HG03342 (cell line): ENCODE data around the gene THUMPD3.
A peak's percentile ranks its signal among the peaks of the same experiment; 100 is the strongest.

Source experiments
- ATAC-seq: cut with Tn5 transposase; IDR thresholded peaks from one replicate; pipeline ENCODE4 v1.9.1; 2021; ENCODE audit warnings: mild to moderate bottlenecking, moderate library complexity; ENCODE audit not compliant: unreplicated experiment

Gene THUMPD3

GRCh38 chr3:9352917-9353752 lies 9.7 kb upstream of the THUMPD3 start:
- ATAC-seq = no peak

- ATAC-seq = no peak
Observed at GRCh38 chr3:9361691-9362388, 1.0 kb upstream of the THUMPD3 start.

DNA sequence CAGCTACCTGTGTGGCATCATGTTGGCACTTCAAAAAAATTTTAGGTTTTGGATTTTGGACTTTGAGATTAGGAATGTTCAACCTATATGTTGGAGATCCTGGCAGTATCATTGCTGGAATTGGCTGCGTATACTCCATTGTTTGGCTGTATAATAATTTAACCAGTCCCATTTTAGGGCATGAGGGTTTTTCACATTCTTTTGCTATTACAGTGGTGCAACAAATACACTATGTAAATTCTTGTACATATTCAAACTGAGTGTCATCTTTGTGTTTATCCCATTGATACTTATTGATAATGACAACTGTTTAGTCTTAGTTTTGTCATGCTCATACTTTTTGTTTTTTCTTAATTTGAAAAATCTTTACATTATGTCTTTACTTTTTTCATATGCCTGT lies 6.7 kb downstream of the THUMPD3 start:
- no peak for ATAC-seq

DNA sequence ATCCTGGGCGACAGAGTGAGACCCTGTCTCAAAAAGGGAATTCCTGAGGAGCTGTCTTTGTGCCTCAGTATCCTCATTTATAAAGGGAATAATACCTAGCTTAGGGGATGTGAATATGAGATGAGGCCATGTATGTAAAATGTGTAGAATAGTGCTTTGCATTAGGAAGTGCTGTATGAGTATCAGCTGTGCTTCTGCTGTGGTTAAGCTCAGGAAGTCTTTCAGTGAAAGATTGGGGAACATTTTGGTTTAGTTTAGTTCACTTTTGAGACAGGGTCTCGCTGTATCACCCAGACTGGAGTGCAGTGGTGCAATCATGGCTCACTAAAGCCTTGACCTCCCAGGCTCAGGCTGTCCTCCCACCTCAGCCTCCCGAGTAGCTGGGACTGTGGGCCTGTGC lies 10.6 kb downstream of the THUMPD3 start:
- no peak for ATAC-seq

DNA sequence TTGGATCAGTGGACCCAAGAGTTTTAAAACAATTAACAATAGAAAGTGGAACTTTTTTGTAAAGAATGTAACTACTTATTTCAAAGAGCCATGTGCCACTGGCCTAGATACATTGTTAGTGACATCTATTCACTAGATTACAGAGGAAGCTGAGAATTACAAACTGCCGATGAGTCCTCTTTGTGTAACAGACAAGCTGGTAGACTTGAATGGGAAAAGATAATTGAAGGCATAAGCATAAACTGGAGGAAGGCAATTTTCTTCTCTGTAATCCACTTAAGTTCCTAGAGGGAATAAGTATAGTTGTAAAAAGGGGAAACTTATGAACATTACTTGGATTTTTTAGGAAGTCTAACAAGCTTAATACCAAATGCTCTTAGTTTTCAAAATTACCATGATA lies 15.1 kb downstream of the THUMPD3 start:
- ATAC-seq = no peak

- ATAC-seq = no peak
Observed at GRCh38 chr3:9379327-9379726, 16.5 kb downstream of the THUMPD3 start.

GRCh38 chr3:9380014-9380413 lies 17.2 kb downstream of the THUMPD3 start:
- ATAC-seq = no peak

- ATAC-seq = no peak
Observed at GRCh38 chr3:9384141-9384828, 21.4 kb downstream of the THUMPD3 start.

DNA sequence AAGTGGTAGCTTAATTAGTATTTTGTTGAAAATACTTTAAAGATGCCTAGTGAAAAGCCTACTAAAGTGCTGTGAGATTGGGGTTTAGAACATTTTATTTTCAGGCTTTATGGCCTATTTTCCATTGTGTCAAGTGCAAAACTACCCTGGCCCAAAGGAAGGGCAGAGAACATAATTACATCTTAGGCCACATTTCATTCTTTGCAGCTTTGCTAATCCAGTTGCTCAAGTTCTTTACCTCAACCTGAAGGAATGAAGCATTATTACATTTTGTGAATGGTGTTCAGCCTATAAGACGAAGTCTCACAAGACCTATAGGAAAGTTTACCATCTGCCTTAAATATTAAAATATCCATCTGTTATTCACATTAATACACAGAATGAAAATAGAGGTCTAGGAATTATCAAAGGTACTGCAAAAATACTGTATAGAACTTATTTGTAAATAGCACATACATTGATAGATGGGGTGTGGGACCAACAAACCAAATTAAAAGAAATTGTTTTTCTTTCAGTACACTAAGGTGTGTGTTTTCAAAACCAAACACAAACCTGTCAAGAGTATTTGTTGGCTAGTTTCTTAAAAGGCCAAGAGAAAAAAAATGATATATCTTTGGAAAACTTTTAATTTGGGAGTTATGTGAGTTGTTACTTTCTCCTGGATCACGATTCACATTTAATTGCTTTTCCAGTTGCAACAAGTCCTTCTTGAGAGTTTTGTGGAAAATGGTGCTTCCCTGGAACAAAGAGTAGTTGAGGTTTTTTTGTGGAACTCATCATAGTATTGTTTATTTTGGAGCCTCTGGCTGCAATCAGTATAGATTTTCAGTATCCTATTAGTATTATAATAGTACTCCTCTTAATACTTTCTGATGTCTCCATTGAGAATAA lies 22.6 kb downstream of the THUMPD3 start:
- ATAC-seq = no peak

GRCh38 chr3:9386078-9386459 lies 23.2 kb downstream of the THUMPD3 start:
- ATAC-seq = no peak

DNA sequence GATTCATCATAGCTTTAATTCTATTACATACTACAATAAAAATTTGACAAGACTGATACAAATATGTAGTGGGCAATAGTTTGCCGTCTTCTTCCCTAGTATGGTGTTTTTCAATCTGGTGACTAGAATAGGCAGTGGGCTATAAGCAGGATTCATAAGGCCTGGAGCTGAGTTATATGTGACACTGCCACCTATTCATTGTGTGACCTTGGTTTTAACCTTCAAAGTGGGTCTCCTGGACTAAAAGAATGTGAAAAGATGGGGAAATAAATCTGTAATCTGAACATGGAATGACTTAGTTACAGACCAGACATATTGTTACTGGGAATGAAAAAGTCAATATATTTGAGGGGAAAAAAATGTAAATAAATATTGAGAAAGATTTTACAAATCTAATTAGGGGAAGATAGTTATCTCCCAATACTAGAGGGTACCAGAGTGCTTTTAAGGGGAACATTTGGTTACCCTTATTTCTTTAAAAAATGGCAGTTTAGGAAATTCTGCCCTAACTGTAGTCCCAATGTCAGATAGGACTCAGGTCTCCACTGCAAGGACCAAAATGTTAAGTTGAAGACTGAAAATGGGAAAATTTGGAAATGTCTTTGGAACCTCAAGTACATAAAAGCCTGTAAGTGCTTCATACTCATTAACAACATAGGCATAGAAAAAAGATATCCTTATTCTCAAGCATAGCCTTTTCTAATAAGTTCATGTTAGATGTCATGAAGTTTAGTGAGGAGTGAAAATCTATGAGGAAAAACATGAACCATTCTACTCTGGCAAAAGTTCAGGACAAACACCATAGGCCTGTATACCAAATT lies 23.9 kb downstream of the THUMPD3 start:
- no peak for ATAC-seq

GRCh38 chr3:9387322-9387655 lies 24.4 kb downstream of the THUMPD3 start:
- ATAC-seq = no peak

DNA sequence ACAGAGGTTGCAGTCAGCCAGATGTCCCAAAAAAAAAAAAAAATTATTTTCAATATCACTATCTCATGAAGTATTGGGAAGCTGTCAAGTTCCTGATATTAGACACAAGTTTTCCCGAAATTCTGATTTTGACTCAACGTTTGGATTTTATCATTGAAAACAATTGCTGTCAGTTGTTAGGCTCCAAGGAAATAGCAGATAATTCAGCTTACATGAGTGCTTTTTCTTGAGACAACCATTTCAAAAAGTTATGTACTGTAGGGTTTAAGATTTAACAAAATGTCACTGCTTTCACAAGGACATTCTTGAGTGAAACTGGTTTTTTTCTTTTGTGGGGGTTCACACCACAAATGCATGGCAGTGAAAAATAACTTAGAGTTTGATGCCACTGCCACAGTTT lies 25.3 kb downstream of the THUMPD3 start:
- ATAC-seq = no peak

GRCh38 chr3:9388562-9389272 lies 25.9 kb downstream of the THUMPD3 start:
- ATAC-seq = no peak

DNA sequence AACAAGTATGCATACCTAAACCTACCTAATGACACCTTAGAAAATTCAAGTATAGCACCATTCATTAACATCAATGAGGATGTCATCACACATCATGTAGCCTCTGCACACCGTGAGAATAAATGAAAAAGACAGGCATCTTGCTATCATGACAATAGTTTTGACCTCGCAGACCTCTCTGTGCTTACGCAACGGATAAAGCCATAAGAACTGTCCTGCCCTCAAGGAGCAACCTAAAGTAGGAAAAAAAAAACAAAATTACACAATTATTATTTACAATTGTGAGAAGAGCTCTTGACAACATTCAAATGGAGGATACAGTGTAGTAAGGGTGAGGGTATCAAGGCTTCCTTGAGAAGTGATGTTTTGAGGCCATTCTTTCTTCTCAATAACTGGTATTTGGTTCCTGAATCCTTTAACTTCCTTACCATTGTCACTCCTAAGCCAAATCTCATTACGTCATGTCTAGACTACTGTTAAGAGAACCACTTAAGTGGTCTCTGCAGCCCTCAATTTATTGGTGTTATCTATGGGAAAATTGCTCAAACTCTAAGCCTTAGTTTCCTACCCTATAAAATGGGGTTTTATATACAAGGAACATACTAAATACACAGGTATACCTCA lies 27.5 kb downstream of the THUMPD3 start:
- no peak for ATAC-seq

DNA sequence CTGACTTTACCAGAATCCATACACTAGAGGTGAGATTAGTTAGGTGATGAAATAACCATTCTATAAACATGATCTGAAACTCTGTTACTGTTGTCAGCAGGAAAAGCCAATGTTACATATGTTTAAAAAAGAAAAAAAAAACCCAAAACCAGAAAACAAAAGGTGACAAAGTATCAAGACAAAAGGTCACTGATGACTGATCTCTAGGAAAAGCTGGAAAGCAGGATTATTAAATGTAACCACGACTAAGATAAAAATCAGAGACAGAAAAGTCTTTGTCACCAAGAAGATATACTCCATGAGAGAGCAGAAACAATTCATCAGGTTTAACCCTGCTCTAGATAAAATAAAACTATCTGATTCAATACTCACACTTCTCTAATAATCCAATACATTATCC lies 29.2 kb downstream of the THUMPD3 start:
- ATAC-seq = no peak

GRCh38 chr3:9395570-9396300 lies 32.9 kb downstream of the THUMPD3 start:
- ATAC-seq = no peak

GRCh38 chr3:9396301-9396631 lies 33.4 kb downstream of the THUMPD3 start:
- ATAC-seq = peak; percentile 28
